Neural cell (in vitro differentiated cells): ENCODE data around the gene HSDL2. TPM values are rescaled to one million over a fixed set of nuclear protein-coding genes. Genes with fewer than 3 reads are reported as not detected.

Experiments
- H2AFZ ChIP-seq: fragments of 200-600, 300-800 bp; sonication (generic), shearing (Covaris generic); 2 replicates; pipeline ENCODE4 v1.6.0; 2014; ENCODE audit warnings: low read depth, mild to moderate bottlenecking, antibody characterized with exemption, low read length, moderate library complexity
- H3F3A ChIP-seq: fragments of 200-600 bp; shearing (Covaris generic); 2 replicates; pipeline ENCODE4 v1.6.1; 2016; ENCODE audit warnings: mild to moderate bottlenecking, moderate library complexity, mixed read lengths, antibody characterized with exemption, low read length; ENCODE audit not compliant: insufficient read depth, poor library complexity, severe bottlenecking
- H3K27ac ChIP-seq: fragments of 200-600, 300-800 bp; sonication (generic), shearing (Covaris generic); 2 replicates; pipeline ENCODE4 v1.5.1; 2014; ENCODE audit warnings: mild to moderate bottlenecking, low read length, moderate library complexity
- H3K27me3 ChIP-seq: fragments of 300-800, 200-600 bp; sonication (generic), shearing (Covaris generic); 2 replicates; pipeline ENCODE4 v1.6.0; 2014; ENCODE audit warnings: mild to moderate bottlenecking, low read depth, low read length, moderate library complexity; ENCODE audit not compliant: insufficient read depth
- H3K36me3 ChIP-seq: fragments of 300-800, 200-600 bp; sonication (generic), shearing (Covaris generic); 2 replicates; pipeline ENCODE4 v1.5.1; 2014; ENCODE audit warnings: mild to moderate bottlenecking, antibody characterized with exemption, low read length, moderate library complexity; ENCODE audit not compliant: insufficient read depth
- H3K4me2 ChIP-seq: fragments of 300-800, 200-600 bp; sonication (generic), shearing (Covaris generic); 2 replicates; pipeline ENCODE4 v1.6.0; 2014; ENCODE audit warnings: mild to moderate bottlenecking, low read length
- H3K4me3 ChIP-seq: fragments of 300-800, 200-600 bp; sonication (generic), shearing (Covaris generic); 2 replicates; pipeline ENCODE4 v1.5.1; 2014; ENCODE audit warnings: mild to moderate bottlenecking, low read length, moderate library complexity
- H3K79me2 ChIP-seq: fragments of 200-600 bp; shearing (Covaris generic); replicated peaks from 2 replicates; pipeline ENCODE4 v1.6.0; 2014; ENCODE audit warnings: mild to moderate bottlenecking, low read length, moderate library complexity; ENCODE audit not compliant: insufficient read depth
- H3K9ac ChIP-seq: fragments of 300-800, 200-600 bp; sonication (generic), shearing (Covaris generic); 2 replicates; pipeline ENCODE4 v1.6.1; 2016; ENCODE audit warnings: mild to moderate bottlenecking, low read length, mixed read lengths
- H3K9me2 ChIP-seq: fragments of 200-600 bp; shearing (Covaris generic); 2 replicates; pipeline ENCODE4 v1.6.1; 2016; ENCODE audit warnings: mild to moderate bottlenecking, low read length, mixed read lengths; ENCODE audit not compliant: insufficient read depth
- H3K9me3 ChIP-seq: fragments of 200-600, 300-800 bp; sonication (generic), shearing (Covaris generic); 2 replicates; pipeline ENCODE4 v1.6.1; 2016; ENCODE audit warnings: mild to moderate bottlenecking, mixed run types, low read length, moderate library complexity, mixed read lengths
- H4K20me1 ChIP-seq: fragments of 200-600 bp; shearing (Covaris generic); 2 replicates; pipeline ENCODE4 v1.6.1; 2016; ENCODE audit warnings: mild to moderate bottlenecking, mixed run types; ENCODE audit not compliant: insufficient read depth
- CTCF ChIP-seq: fragments of 450-650 bp; IDR thresholded peaks from 2 replicates; pipeline ENCODE4 v1.5.1; 2014; ENCODE audit warnings: antibody characterized with exemption, mild to moderate bottlenecking, moderate library complexity; ENCODE audit not compliant: poor library complexity, severe bottlenecking
- EP300 ChIP-seq: fragments of 450-650 bp; conservative IDR thresholded peaks from 2 replicates; pipeline ENCODE4 v1.6.1; 2014; ENCODE audit warnings: antibody characterized with exemption, mild to moderate bottlenecking, moderate library complexity; ENCODE audit not compliant: poor library complexity, severe bottlenecking
- EZH2 ChIP-seq: fragments of 200-600, 300-800 bp; shearing (Covaris generic), sonication (generic); IDR thresholded peaks from 2 replicates; pipeline ENCODE4 v1.6.1; 2014; ENCODE audit warnings: antibody characterized with exemption, low read length, borderline replicate concordance, mild to moderate bottlenecking; ENCODE audit not compliant: insufficient read depth, poor library complexity, severe bottlenecking
- MXI1 ChIP-seq: fragments of 450-650 bp; conservative IDR thresholded peaks from 2 replicates; pipeline ENCODE4 v1.6.1; 2014; ENCODE audit warnings: antibody characterized with exemption, mild to moderate bottlenecking; ENCODE audit not compliant: poor library complexity, severe bottlenecking
- POLR2AphosphoS5 ChIP-seq: IDR thresholded peaks from 2 replicates; pipeline ENCODE4 v1.6.1; 2012
- RAD21 ChIP-seq: fragments of 450-650 bp; conservative IDR thresholded peaks from 2 replicates; pipeline ENCODE4 v1.6.1; 2014; ENCODE audit warnings: antibody characterized with exemption, mild to moderate bottlenecking, moderate library complexity
- REST ChIP-seq: IDR thresholded peaks from 2 replicates; pipeline ENCODE4 v1.6.1; 2012; ENCODE audit warnings: borderline replicate concordance
- TAF1 ChIP-seq: IDR thresholded peaks from 2 replicates; pipeline ENCODE4 v1.6.1; 2012; ENCODE audit warnings: low read depth
- polyA plus RNA-seq: library from polyadenylated mRNA; depleted of rRNA; stranded (reverse); fragments of >200 nt; gene quantifications from 2 replicates; pipeline ENCODE4 v1.2.3, GENCODE V29; 2014

Gene HSDL2
- polyA plus RNA-seq, 1 donor from 2014 or later = 9.0 TPM

- no peak for TF ChIP-seq REST
- no peak for TF ChIP-seq EZH2
- TF ChIP-seq RAD21 = no peak
- no peak for TF ChIP-seq CTCF
- no peak overlapping the region for H3K27ac ChIP-seq
- peaks cover 100% of the 10 kb centered on the region for H3K79me2 ChIP-seq
Measured at GRCh38 chr9:112494153-112494552, 114.2 kb downstream of the HSDL2 start.

GRCh38 chr9:112495614-112496013, 115.7 kb downstream of the HSDL2 start:
- no peak overlapping the region for H3K27ac ChIP-seq
- peaks cover 99% of the 10 kb centered on the region for H3K79me2 ChIP-seq
- no peaks in the 10 kb centered on the region for H3K36me3 ChIP-seq
- no peak overlapping the region for H3K4me2 ChIP-seq
- no peak overlapping the region for H2AFZ ChIP-seq
- H3K4me3 ChIP-seq = no peak overlapping the region
- no peaks in the 10 kb centered on the region for H3K9me3 ChIP-seq
- H3F3A ChIP-seq = no peaks in the 10 kb centered on the region
- H4K20me1 ChIP-seq = no peaks in the 10 kb centered on the region
- TF ChIP-seq EZH2 (no peak), RAD21 (no peak), TAF1 (no peak), POLR2AphosphoS5 (no peak), MXI1 (no peak), CTCF (no peak), EP300 (no peak), REST (no peak)
- H3K9me2 ChIP-seq = no peaks in the 10 kb centered on the region
- H3K27me3 ChIP-seq = no peaks in the 10 kb centered on the region
- no peak overlapping the region for H3K9ac ChIP-seq

More at GRCh38 chr9:112494153-112494552, 114.2 kb downstream of the HSDL2 start:
- Histone ChIP-seq H3K4me2 (no peak overlapping the region), H3K36me3 (no peaks in the 10 kb centered on the region), H2AFZ (no peak overlapping the region), H3K9ac (no peak overlapping the region), H3K9me3 (no peaks in the 10 kb centered on the region), H3K27me3 (no peaks in the 10 kb centered on the region), H3K4me3 (no peak overlapping the region), H3F3A (no peaks in the 10 kb centered on the region), H4K20me1 (no peaks in the 10 kb centered on the region), H3K9me2 (no peaks in the 10 kb centered on the region)
